ENCODE measurements around the gene SLC13A2. TPM values are rescaled to one million over a fixed set of nuclear protein-coding genes. Genes with fewer than 3 reads are reported as not detected.

The SLC13A2 gene
- total and polyA plus RNA-seq, 2 donors (not counting 3 experiments of a cell fraction or from before 2014, with no cell fraction given), result not detected

- Histone ChIP-seq H3K9me1 (replicated peaks; ENCODE audit: control insufficient read depth, extremely low read depth, insufficient read depth, low read length) (no peaks in the 10 kb centered on the region), H3K9me3 (replicated peaks; ENCODE audit: control insufficient read depth, insufficient read depth, low read length) (no peaks in the 10 kb centered on the region), H3K4me3 (replicated peaks in 1 of 3; ENCODE audit: insufficient read depth in 1 of 3, low read depth in 1 of 3, low read length in 3 of 3) (no peak overlapping the region), H3K9ac (replicated peaks; ENCODE audit: extremely low read depth, insufficient read depth, low read length) (no peak overlapping the region), H3K27me3 (ENCODE audit: control insufficient read depth in 2 of 2, insufficient read depth in 2 of 2, low read length in 2 of 2) (peaks cover 0 to 12% of the 10 kb centered on the region in 2 experiments), H2AFZ (ENCODE audit: low read depth, low read length) (no peak overlapping the region), H4K20me1 (replicated peaks; ENCODE audit: control insufficient read depth, extremely low read depth, insufficient read depth, low read length) (no peaks in the 10 kb centered on the region), H3K27ac (ENCODE audit: insufficient read depth, low read depth, low read length) (no peak overlapping the region), H3K4me1 (ENCODE audit: control insufficient read depth, extremely low read depth, insufficient read depth, low read length) (no peaks in the 10 kb centered on the region), H3K79me2 (ENCODE audit: control insufficient read depth, insufficient read depth, low read length) (no peaks in the 10 kb centered on the region), H3K4me2 (ENCODE audit: insufficient read depth, low read length) (no peak overlapping the region), H3K36me3 (ENCODE audit: control insufficient read depth in 2 of 2, extremely low read depth in 1 of 2, insufficient read depth in 2 of 2, low read length in 2 of 2) (no peaks in the 10 kb centered on the region)
- no peak for FAIRE-seq
- ChIA-PET CTCF (no interaction called here), POLR2A (no interaction called here)
- BruUV-seq (replicated peaks), result no TSS peak
- no peak for DNase-seq (ENCODE audit: low read depth, low spot score)
- no peak for TF ChIP-seq GATA2 (IDR thresholded peaks at IDR 0.05; ENCODE audit: insufficient read depth, insufficient read length, low read depth, low read length)
- no peak for TF ChIP-seq EZH2 (IDR thresholded peaks at IDR 0.05; ENCODE audit: borderline replicate concordance, low read depth, low read length, severe bottlenecking)
- no peak for TF ChIP-seq MYC (IDR thresholded peaks at IDR 0.05; ENCODE audit: low read depth, low read length)
- no peak for TF ChIP-seq FOS (IDR thresholded peaks at IDR 0.05; ENCODE audit: borderline replicate concordance, insufficient read depth, low read length)
- no peak for TF ChIP-seq POLR2A (IDR thresholded peaks at IDR 0.05; ENCODE audit: low read depth, low read length)
- TF ChIP-seq CTCF (IDR thresholded peaks at IDR 0.05; ENCODE audit: extremely low read depth in 1 of 2, insufficient read depth in 1 of 2, low read depth in 1 of 2, low read length in 2 of 2), result no peak
- TF ChIP-seq POLR2AphosphoS5 (IDR thresholded peaks at IDR 0.05; ENCODE audit: insufficient read depth, low read depth, low read length), result no peak
- TF ChIP-seq MAX (IDR thresholded peaks at IDR 0.05; ENCODE audit: insufficient read depth, insufficient read length), result no peak
- TF ChIP-seq JUN (IDR thresholded peaks at IDR 0.05; ENCODE audit: borderline replicate concordance, insufficient read depth, insufficient read length, low read depth), result no peak
- intact Hi-C loops (cut with micrococcal nuclease), result no loop called here
- dilution Hi-C loops (cut with MboI; ENCODE audit: extremely low pct_ligation_motif_present, low sequenced_read_pairs), result no loop called here
Measured at GRCh38 chr17:28498652-28499363, 25.4 kb downstream of the SLC13A2 start.
